Stimulated activated CD8-positive, alpha-beta memory T cell treated with anti-CD3 and anti-CD28 coated beads, Interleukin-7, amount 100 ng/mL, for 48 hours (primary cell): ENCODE measurements around the gene FYN.

ENCODE experiments used
- DNase-seq, 2 donors: peaks; one replicate each; pipeline ENCODE4 v3.0.0-alpha.2; 2020; ENCODE audit warnings: low read depth in 1 of 2; ENCODE audit errors: extremely low read depth in 1 of 2

The FYN gene

DNA sequence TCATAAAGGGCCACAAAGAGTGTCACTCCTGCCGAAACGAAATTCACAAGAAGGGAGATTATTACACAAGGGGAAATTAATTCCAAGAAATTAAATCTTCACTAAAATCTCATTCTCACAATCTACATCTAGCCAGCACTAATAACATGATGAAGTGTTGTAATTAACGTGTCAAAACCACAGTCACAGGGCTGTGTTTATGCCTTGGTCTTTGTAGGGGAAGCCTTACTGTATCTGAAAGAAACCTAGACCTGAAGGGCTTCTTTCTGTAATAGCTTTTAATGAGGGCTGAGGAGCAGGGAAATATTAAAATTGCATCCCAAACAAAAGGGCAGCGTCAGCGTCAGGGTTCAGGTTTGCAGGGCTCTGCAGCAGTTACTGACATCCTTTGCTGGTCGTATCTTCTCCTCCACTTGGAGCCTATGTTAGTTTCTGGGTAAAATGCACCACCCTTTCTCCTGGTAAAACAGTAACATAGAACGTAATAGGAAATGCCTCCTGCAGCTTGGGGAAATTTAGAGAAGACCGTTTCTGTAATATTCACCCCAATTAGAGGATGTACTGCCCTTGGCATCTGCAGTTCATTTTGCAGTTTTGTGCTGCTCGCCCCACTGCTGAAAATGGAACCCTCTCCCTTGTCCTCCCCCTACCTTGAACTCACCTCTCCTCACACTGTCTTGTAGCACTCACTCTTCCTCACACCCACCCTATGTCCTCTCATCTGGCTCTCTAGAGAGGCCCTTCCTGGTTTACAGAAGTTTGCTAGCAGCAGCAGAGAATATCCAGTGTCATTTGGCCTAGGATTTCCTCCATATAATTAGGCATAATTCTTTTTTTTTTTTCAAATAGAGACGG is 158.6 kb downstream of the FYN start:
- no peak for DNase-seq

DNA sequence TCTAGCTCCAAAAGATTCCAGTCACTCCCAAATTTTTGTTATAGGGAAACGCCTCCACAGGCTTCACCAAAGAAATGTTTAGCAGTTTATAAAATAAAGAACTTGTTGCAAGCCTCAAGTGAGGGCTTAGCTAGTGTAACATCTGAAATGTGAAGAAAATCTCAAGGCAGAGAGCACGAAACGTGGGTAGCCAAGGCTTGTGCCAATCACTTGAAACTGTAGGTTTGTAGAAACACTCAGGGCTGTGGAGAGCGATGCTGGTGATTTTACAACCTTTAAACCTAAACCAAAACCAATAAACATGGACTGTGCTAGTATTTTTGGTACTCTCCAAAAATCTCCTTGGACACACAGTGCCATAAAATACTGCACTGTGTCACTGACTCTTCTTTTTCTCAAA is 159.4 kb downstream of the FYN start:
- no peak for DNase-seq

DNA sequence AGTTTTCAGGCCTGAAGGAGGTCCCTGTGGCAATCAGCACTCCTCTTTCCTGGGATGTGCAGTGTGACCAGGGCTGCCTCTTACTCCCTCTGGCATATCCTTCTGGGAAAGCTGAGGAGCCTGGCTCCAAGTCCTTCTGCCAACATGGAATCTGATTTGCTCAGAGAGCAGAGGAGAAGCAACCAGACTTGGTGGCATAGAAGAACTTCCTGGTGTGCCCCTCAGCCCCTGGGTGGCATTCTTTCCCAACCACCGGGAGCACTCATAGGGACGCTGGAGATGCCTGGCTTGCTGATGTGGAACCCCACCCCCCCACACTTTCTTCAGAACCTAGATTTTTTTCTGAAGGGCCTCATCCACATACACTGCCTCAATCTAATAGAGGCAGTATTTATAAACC is 160.0 kb downstream of the FYN start:
- DNase-seq = no peak

DNA sequence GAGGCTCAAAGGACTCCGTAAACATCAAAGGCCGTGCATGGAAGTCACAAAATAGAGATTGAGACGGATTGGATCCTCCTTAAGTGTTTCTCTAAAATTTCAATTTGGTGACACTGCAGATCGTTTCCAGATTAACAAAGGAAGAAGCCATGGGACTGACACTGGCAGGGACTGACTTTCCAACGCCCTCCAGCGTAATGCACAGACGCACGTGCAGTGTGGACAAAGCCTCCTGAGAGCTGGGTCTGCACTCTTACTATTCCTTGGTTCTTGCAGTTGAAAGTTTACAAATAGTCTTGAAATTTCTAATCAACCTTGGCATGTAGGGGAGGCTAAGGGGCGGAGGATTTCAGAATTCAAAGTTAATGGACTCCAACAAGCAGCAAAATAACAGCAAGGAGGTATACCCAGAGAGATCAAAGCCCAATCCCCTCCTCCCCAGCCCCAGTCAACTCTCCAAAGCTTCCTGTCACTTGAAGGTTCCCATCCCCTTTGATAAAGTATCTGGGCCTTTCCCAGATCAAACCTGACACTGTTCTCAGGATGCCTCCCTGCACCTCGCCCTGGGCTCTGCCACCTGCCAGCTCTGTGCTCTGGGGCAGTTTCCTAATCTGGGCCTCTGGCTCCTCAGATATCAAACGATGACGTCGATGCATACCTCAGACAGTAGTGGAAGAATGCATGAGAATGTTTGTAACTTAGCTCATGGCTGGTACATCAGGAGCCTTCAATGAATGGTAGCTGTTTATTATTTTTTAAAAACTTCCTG is 161.1 kb downstream of the FYN start:
- DNase-seq = no peak

DNA sequence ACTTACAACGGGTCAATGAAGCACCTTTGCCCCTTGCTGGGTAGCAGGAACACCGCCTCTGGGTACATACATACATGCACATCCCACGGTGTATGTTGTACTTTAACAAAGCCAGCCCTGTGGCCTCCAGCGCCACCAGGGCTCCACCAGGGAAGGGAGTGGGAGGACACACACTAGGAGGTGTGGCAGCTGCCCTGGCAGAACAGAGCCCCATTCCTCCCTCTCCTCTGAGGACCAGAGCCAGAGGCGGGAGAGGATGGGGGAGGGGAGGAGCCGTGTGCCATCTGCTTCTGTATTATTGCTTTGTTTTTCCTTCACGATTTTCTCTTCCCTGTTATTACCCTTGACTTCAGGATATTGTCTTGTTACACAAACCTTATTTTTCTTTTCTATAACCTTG is 161.8 kb downstream of the FYN start:
- DNase-seq = no peak

DNA sequence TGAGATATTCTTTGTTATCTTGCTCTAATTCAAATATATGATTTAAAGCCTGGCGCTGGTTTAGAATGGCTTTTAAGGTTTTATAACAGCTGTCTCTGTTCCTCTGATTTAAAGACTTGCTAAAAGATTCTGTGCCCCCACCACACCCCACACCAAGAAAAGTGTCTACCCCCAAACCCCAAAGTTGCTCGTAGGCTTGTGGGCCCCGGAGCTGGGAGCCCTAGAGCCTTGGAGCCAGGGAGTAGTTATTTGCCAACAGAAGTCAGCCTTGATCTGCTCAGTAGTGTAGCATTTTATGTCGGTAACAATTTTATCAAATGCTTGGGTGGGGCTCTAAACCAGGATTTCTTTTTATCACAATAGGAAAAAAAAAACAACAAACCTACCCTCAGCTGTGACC is 162.3 kb downstream of the FYN start:
- DNase-seq = no peak

DNA sequence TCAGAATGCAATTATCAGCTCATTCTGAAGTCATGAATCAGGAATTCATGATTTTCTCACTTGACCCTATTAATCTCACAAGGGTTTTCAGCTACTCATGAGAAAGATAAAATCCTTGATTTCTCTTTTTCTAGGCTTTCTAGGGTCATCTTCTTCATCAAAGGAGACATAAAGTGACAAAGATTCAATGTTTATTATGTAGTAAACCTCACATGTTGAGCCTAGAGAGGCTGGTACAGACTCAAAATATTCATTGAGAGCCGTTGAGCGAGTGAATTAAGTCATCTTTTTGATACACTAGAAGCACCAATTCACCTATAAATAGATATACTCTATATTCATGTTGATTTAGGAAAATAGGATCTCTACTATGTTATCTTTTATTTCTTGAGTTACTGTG is 162.8 kb downstream of the FYN start:
- DNase-seq = no peak

DNA sequence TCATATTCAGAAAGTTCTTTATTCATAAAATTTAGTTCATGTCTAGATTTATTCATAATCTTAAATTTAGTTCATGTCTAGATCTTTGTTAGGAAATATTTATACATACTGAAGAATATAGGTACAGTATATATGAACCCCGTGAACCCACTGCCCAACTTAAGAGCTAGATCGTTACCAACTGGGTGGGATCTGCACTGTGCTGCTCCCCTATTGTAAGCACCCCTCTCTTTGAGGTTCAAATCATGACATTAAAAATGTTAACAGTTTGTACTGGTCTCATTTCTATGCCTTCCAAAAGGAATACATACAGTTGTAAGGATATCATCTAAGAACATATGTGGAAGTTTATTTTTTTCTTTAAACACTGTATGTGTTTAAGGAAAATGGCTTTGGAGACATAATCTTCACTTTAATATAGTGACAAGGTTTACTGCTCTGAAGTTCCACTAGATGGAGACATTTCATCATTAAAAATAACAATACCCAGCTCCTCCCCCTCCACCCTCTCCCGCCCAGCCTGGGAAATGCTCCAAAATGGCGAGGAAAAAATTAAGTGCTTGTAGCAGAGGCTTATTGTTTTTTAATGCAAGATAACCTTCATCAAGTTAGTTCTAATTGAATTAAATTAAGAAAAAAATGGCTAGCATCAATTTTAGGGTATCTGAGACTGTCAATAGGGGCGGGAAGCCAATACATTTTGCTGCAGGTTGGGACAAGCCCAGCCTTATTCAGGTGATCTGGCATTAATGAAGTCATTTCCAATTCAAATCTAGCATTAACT is 163.4 kb downstream of the FYN start:
- DNase-seq = no peak

DNA sequence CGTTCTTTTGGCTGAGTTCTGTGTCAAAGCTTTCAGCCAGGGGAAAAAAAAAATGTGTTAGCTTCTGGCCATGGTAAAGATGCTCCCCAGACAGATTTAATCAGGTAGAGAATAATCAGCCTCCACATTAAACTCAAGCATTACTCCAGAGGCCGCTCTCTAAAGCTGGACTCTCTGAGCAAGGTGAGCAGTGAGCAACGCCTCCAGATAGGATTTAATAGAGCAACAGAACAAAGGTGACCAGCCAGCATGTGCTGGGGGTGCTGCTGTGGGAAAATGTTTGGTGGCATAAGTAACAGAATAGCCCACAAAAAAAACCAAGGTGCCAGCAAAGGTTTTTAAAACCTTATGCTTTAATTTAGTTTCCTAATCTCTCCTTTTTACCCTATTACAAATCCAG is 164.1 kb downstream of the FYN start:
- DNase-seq = no peak

DNA sequence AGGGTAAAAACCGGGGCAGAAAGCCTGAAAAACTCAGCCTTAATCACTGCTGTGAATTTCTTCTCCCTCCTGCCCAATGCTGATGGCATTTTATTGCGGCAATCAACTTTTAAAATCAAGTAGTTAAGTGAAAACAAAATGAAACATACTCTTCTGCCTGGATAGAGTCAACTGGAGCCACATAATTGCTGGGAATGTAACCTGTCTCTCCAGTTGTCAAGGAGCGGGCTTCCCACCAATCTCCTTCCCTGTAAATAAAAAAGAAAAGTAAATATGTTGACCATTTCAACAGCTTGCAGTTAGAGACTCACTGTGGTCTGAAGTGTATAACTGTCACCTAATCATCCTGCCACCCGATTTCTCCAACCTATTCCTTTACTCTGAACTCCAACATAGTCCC is 165.5 kb downstream of the FYN start:
- DNase-seq = no peak

DNA sequence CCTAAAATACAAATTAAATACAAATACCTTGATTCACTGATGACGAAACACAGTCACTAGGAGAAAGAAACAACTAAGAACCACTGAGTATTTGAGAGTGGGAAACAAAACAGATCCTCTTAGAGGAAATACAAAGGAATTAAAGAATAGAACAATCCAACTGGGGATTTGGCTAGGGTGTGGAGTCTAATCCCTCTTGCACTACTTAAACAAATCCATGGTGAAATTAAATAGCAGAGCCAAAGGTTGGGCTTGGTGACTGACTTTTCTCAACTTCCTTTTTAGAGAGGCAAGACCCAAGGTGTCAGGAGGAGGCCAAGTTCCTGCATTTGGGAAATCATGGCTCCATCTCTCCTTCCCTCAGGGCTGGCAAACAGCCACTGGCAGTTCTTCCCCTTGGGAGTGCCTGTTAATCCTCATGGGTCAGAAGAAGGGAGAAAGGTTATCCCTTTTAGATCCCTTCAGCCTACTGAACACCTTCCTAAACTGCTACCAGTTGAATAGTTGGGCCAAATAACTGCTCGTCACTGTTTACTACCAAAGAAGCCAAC is 166.3 kb downstream of the FYN start:
- DNase-seq = no peak

DNA sequence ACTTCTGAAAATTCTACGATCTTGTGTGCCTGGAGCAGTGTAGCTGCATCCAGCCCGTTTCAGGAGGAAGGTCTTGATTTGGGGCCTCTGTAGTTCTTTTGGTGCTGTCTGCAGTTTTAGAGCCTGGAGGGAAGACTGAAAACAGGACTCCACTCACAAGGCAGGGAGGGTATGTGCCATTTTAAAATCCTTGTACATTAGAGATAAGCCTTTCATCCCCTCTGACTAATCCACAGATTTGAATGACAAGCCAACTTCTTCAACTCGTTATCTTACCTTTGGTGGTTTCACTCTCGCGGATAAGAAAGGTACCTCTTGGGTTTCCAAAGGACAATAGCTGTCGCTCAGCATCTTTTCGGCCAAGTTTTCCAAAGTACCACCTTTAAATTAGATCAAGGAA is 169.5 kb downstream of the FYN start:
- no peak for DNase-seq

DNA sequence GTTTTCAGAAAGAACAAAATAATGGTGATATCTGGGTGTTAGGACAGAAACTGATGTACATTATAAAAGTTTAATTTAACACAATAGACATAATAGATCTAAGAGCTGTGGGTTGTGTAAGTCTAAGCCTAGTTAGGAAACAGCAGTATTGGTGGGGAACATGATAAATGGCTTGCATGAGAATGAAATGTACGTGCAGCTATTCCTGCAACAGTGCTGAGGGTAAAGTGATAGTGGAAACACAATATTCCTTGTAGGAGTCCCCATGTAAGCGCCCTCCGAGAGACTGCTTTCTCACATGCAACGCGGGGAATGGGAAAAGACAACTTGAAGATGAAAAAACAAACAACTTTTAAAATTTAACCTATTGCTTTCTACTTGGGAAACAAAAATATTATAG is 171.0 kb downstream of the FYN start:
- no peak for DNase-seq

DNA sequence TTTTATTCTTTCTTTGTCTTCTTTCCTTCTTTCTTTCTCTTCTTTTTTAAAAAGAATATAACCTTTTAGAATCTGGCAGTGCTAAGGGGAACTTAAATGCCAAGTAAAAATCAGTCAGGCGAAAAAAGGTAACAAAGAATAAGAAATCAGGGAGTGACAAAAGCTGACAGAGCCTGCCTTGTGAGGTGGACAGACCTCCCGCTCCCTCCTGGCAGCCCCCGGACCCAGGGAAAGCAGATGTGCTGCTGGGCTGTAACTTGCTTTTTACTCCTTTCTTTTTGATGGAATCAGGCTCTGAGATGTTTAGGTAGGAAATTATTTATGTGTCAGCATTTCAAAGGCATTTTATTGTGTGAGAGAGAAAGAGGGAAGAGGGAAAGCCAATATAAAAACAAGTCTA is 172.1 kb downstream of the FYN start:
- no peak for DNase-seq

DNA sequence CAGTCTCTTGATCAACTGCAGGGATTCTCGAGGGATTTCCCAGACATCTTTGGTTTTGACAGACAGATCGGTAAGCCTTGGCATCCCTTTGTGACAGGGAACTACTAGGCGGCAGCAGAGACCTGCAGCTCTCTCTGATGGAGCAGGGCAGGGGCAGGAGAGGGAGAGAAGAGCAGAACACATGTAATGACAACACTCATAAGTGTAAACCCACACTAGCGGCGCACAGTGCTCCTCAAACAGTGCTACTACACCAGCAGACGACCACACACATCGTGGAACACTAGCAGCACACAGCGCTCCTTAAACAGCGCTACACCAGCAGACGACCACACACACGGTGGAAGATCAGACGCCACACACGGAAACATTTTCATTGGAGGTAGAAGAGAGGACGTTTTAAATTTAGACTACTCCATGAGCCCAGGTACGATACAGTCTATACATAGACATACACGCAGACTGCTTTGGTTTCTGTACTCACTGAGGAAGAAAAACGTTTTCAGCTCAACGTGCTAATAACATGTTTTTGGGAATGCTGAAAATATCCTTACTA is 173.0 kb downstream of the FYN start:
- DNase-seq = no peak

DNA sequence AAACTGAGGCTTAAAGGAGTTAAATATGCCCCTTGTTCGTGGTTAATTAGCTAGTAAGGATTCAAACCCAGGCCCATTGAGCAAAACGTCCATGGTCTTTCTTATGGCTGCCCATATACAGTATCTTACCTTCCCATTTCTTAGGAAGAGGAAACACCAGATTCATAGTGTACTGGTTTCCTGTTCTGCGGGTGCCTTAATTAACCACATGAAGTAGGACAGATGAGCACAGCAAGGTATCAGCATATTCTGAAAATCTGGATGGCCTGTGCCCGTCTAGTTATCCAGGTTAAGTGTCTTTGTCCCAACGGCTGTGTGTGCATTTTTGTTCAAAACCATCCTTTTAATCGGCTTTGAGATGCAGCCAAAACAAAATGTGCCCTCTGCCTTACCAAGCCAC is 174.1 kb downstream of the FYN start:
- no peak for DNase-seq

DNA sequence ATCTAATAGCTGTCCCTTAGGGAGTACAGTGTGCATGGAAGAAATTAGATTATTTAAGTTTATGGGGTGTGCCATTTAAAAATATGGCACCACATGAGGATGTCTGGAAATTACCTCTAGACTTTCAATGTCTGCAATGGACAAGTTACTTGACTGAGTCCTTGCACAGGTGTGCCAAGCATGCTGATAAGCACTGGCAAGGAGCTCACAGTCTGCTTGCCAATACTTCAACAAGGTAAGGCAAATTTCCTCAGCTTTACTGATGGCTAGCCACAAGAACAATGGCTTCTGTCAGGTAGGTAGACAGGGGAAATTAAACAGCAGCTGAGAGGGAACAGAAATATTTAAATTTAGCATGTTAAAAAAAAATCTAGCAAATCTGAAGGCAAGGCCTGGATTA is 176.4 kb downstream of the FYN start:
- no peak for DNase-seq

DNA sequence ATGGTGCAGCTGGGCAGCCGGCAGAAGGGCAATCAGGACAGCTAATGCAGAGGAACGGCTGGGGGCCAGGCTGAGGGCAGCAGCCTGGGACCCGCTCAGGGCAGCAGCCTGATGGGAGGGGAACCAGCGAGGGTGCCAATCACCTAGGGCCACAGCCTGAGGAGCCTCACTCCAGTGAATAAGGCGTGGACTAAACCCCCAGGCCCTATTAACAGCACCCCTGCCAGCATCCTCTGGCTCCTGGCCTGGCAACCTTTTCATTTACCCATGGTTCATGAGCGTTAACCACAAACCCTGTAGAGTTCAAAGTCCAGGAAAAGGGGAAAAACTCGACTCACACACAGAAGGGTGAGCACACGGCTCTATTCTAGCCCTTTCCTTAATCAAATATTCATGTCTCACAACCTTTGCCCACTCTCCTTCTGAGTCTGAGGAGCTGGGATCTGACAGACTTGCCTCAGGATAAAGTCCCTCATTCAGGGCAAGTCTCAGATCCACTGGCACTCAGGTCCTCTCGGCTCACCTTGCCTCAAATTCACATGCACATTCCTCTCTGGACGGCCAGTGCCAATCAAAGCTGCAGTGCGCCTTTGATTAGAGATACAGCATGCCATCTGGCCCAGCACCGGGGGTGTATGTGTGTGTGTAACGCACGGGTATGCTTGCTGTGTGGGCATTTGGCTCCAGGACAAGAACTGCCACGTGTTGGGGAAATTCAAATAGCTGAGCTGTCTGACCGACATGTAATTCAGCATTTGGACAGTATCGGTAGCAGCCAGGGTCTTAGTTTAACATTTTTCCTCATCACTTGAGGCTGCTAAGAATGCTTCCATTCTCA is 180.7 kb downstream of the FYN start:
- DNase-seq = no peak

DNA sequence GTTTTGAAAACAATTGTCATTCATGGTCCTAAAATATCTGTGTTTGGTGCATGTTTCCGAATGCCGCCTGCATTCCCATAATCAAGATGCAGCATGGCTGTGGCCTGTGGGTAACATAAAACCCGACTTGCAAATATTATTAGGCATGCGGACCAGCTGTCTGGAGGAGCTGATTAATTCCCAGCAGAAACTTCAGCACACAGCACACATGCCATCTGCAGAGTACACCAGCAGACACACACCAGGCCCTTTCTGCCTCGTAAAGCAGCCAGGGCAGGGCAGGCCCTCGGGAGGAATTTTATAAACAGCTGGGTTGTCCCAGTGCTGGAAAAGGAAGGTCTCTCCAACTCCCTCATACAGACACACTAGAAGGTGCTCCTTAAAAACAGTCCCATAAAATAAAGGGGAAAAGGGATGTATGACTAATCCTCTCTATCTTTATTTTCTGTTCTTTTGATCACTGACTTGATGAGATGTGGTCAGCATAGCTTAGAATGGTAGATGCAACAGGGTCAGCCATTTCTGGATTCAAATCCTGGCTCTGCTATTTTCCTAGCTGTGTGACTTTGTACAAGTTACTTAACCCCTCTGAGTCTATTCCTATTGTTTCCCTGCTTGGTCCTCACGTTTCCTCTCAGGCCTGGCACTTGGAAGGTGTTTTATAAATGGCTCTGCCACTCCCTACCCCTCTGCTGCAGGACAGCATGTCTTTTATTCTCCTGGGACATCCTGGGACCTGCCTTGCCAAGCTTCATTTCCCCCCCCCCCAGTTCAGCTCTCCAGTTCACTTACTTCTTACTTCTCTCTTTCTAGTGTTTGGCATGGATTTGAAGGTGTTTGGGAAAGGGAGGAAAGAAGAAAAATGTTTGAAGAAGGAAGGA is 181.7 kb downstream of the FYN start:
- no peak for DNase-seq
